GM18499 (cell line): ENCODE data around the gene MRPL39.

Source experiments
- ATAC-seq: cut with Tn5 transposase; IDR thresholded peaks from one replicate; pipeline ENCODE4 v1.9.1; 2021; ENCODE audit warnings: moderate number of reproducible peaks; ENCODE audit not compliant: insufficient read depth, unreplicated experiment

Gene MRPL39

GRCh38 chr21:25550352-25551120 is 56.7 kb downstream of the MRPL39 start:
- no peak for ATAC-seq

GRCh38 chr21:25541042-25541441 is 66.2 kb downstream of the MRPL39 start:
- no peak for ATAC-seq

- no peak for ATAC-seq
These were observed 67.7 kb downstream of the MRPL39 start for GRCh38 chr21:25539606-25540005.

DNA sequence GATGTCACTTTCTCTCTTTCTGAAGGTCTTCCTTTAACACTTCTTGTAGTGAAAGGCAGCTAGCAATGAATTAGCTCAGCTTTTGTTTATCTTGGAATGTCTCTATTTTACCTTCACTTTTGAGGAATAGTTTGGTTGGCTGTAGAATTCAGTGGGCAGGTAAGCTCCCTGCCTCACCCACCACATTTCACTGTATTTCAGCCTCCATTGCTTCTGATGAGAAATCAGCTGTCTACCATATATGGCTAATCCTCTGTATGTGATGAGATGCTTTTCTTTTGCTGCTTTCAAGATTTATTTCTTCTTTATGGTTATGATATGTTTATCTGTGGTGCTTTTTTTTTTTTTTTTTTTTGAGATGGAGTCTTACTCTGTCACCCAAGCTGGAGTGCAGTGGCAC is 70.1 kb downstream of the MRPL39 start:
- no peak for ATAC-seq

GRCh38 chr21:25536752-25537151 is 70.5 kb downstream of the MRPL39 start:
- ATAC-seq: no peak

- ATAC-seq: no peak
These were observed 71.4 kb downstream of the MRPL39 start for GRCh38 chr21:25535849-25536248.
